ENCODE measurements around the gene DAB2IP.

Gene DAB2IP

DNA sequence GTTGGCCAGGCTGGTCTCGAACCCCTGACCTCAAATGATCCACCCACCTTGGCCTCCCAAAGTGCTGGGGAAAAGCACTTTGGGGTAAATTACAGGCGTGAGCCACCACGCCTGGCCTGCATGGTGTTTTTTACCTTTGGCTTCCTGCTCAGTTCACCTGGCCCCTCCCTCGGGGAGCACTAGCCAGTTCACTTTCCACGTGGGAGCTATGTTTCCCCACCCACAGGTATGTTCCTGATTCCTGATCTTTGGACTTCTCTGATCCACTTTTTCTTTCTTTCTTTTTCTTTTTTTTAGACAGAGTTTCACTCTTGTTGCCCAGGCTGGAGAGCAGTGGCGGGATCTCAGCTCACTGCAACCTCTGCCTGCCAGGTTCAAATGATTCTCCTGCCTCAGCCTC, 15.8 kb downstream of the DAB2IP start:
- DNase-seq, result no peak

DNA sequence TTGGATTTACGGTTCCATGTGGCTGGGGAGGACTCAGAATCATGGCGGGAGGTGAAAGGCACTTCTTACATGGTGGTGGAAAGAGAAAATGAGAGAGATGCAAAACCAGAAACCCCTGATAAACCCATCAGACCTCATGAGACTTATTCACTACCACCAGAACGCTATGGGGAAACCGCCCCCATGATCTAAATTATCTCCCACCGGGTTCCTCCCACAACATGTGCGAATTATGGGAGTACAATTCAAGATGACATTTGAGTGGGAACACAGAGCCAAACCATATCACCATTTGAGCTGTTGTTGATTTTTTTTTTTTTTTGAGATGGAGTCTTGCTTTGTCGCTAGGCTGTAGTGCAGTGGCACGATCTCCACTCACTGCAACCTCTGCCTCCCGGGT, 16.5 kb downstream of the DAB2IP start:
- no peak for DNase-seq

DNA sequence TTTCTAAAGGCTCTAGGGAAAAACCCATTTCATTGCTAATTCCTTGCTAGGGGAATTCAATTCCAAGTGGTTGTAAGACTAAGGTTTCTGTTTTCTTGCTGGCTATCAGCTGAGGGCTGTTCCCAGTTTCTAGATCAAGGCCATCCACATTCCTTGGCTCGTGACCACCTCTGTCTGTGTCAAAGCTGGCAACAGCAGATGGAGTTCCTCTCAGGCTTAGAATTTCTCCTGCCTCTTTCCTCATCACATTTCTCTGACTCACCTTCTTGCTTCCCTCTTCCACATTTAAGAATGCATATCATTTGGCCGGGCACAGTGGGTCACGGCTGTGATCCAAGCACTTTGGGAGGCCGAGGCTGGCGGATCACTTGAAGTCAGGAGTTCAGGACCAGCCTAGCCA, 19.0 kb downstream of the DAB2IP start:
- DNase-seq, result no peak

DNA sequence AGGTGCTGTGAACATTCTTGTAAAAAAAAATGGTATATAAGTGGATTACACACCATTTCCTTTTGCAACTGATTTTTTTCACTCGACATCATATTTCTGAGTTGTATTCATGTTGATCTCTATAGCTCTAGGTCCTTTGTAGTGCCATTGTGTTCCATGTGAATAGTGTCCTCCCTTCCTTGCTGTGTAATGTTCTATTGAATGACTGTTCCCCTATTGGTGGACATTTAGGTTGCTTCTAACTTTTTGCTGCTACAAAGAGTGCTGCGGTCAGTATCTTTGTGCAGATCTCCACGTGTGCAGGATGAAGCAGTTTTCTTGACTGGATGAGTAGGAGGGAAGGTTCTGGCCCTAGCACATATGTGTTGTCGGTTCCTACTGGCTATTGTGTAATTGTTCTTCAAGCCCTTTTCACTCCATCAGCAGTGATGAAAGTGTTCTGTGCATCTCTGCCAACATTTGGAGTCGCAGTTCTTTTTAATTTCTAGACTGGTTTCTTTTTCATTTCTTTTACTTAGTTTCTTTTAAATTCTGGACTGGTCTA, 20.2 kb downstream of the DAB2IP start:
- no peak for DNase-seq

DNA sequence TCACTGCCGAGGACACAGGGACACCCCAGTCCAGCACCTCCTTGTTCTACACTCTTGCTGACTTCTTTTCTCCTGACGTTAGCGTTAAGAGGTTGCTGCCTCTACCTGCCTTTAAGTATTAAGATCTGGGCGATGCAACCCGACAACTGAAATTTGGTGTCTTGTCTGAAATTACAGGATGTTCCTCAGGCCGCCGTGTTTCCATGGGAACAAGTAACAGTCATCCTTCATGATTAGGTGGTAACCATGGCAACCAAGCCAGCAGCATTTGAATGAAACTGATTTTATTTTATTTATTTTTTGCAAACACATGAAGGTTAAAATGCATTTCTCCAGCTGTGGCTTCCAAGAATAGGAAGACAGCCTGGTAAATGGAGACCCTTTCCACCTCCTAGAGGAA, 20.8 kb downstream of the DAB2IP start:
- no peak for DNase-seq

DNA sequence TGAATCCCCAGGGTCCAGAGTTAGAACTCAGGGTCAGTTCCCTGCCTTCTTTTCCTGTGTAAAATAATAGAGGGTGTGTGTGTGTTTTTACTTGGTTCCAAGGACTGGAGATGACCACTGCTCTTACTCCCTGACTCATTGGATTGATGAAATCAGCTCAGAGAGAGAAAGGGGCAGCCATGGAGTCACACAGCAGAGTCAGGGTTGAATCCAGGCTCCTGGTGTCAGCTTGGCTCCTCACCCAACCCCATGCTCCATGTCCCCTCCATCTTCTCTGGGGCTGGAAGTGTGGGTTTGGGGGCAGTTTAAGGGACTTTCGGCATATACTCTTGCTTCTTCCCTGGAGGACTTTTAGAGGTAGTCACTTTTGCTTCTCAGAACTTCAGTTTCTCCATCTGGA, 21.6 kb downstream of the DAB2IP start:
- DNase-seq, result no peak

DNA sequence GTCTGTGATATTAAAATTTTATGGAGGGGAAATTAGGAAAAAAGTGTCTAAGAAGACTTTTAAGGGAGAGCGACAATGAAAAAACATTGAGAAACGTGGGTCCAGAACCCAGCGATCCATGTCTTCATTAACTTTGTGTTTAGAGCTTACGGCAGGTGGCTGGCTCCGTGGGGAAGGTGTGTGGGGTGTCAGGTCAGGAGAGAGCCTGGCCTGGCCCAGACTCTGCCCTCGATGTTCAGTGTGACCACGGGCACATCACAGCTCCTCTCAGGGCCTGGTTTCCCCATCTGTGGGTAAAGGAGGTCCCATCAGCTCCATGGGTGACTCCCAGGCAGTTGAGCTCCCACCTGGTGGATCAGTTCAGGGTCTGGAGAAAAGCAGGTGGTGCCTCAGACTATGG, 22.1 kb downstream of the DAB2IP start:
- no peak for DNase-seq

DNA sequence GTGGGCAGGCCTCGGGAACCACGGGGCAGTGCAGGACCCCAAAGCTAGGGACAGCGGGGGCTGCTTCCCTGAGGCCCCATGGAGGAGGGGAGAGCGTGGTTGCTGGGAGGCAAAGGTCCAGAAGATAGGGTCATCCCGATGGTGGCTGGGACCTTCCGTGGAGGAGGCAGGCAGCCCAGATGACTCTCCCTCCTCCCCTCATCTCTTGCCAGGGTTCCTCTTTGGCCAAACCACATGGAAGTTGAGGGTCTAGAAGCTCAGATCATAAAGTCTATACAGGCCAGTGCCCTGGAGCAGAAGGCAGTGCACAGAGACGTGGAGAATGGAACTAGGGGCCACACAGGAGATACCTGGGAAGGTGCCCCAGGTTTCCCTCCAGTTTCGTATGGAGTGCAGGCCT, 22.6 kb downstream of the DAB2IP start:
- DNase-seq, result no peak

DNA sequence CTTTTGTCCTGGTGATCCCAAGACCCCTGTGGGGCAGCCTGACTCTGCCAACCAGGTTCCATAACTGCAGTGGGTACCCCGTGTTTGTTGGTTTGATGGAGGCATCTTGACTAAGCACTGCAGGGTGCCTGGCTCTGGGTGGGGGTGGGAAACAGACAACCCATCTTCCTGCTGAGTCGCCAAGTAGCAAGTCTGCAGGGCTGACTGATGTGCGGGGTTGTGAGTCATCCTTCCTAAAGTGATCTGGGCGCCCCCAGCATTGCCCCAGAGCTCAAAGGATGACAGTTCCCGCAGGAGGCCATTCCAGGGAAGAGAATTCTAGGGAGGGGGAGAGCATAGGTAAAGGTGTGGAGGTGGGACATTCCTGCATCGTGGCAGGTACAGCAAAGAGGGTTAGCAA, 23.5 kb downstream of the DAB2IP start:
- no peak for DNase-seq

DNA sequence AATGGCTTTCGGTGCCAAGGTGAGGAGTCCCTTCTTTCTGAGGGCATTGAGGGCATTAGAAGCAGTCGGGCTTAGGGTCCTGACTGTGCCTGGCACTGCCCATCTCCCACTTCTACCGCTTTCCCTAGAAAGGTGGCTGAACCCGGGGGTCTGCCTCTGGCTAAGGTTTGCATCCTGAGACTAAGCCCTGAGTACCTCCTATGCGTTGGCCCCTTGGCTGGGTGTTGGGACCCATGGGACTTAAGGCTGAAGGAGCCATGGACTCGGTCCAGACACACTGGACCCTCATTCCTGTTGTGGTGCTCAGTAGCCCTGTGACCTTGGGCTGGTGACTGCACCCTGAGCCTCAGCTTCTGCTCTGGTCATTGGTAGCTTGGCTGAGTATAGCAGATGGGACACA, 23.9 kb downstream of the DAB2IP start:
- DNase-seq, result no peak

DNA sequence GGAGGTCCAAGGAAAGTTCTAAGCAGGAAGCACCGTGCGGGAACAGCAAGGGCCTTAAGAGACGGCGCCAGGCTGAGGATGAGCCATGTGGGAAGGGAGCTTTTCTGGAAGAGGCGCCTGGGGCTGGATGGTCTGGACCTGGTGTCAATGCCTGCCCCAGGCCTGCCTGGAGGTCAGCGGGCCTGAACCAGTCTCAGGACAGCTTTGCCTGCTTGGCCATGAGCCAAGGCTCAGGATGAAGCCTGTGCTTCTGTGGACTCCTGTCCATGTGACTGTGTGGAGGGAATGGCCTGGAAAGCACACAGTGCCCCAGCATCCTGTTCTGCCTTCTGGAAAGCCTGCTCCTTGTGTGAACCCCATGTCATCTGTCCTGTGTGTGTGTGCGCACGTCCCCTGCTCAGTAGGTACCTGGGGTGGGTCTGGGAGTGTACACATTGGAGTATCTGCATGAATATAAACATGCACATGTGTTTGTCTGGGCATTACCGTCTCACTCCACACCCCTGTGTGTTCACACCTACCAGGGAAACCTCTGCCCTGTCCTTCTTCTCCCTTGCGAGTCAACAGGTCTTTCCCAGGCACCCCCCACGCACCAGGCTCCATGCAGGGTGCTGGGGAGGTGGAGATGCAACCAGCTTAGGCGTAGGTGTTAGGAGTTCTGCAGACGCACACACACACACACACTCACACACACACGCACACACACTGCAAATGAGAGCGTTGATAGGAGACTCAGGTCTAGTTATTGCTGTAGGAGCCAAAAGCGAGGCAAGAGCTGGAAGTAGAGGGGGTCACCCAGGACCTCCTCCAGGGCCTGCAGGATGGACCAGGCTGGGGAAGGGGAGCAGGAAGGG, 24.8 kb downstream of the DAB2IP start:
- no peak for DNase-seq

DNA sequence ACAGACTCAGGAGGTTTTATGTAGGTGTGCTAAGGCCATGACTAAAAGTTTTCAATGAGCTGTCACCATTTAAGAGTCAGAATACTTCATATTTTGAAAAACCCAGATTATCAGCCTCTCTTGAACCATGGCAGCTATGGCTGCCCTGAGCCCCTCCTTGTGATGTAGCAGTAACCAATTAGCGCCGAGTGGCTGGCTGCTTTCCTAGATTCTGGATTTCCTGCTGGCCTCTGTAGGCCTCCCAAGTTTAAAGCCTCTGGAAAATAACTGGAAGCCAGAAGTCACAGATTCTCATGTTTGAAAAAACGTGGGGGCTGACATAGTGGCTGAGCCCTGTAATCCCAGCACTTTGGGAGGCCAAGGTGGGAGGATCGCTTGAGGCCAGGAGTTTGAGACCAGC, 25.5 kb downstream of the DAB2IP start:
- DNase-seq, result no peak

DNA sequence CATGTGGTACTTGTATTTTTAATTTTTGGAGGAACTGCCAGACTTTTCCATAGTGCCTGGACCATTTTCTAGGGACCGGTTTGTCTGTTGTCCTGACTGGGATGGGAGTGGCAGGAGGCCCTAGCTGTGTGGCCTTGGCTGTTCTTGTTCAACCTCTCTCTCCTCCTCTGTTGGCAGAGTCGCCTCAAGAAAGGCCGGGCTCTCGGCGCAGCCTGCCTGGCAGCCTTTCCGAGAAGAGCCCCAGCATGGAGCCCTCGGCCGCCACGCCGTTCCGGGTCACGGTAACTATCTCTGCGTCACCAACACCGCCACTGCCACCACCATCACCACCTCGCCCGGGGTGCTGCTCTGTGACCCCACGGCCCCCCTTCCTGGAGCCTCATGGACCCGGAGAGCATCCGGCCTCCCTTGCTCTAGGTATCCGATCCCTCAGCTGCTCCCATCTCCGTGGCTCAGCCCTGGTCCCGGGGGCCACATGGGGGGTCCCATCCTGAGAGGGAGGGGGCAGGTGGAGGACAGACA, 27.1 kb downstream of the DAB2IP start:
- no peak for DNase-seq

DNA sequence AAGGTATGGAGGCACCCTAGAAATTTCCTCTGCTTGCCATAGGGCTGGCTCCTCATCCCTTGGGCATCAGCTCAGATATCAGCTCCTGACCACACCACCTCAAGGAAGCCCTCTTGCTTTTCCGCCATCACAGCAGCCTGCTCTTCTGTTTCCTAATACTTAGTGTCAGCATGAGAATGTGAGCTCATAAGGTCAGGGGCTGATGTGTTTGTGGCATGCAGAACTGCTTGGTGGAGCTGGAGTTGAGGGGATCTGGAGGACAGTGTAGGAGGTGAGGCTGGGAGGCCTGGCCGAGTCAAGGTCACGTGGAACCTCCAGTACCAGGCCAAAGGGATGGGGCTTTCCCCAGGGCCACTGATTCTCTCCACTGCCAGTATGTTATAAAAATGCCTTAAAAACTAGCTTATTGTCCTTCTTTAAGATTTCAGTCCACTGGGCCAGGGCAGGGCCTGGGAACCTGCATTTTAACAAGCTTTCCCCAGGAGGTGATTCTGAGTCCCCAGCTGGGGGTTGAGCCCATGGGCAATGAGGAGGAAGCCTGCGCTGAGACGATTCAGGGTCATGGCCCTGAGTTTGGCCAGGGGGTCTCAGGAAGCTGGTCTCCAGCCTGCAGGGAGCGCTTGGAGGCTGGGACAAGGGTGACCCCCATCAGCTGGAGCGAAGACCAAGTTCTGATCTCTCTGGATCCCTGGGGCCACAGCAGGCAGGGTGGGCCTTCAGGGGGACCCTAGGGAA, 28.6 kb downstream of the DAB2IP start:
- no peak for DNase-seq

DNA sequence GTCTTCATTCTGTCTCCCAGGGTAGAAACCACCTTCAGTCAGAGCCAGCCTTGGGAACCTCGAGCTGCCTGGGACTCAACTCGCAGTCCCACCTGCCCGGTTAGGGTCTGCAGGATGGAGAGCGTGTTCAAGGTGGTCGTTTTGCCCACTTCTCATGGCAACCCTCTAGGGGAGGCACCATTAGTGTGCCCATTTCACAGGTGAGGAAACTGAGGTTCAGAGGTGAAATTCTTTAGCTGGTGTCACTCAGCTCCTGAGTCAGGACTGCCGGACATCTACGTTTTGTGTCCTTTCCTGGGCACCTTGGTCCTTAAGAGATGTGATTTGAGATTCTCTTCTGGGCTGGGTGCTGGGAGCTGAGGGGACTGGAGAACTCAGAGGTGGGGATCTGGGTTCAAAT, 30.0 kb downstream of the DAB2IP start:
- DNase-seq, result no peak

DNA sequence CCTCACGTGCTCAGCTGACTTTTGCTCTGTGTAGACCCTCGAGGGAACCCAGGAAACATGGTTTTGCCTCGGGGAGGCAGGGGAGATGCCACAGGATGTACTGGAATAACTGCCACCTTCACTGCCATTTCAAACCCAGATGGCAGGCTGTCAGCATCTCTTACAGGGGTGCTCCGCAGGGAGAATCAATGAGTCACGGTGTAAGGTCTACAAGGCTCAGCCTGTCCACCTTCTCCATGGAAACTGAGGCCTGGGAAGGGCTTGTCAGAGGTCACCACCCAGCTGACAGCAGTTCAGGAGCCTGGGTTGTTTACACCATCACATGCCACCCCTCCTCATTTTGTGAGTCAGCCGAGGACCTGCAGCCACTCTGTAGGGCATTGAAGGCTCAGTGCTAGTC, 30.8 kb downstream of the DAB2IP start:
- no peak for DNase-seq

DNA sequence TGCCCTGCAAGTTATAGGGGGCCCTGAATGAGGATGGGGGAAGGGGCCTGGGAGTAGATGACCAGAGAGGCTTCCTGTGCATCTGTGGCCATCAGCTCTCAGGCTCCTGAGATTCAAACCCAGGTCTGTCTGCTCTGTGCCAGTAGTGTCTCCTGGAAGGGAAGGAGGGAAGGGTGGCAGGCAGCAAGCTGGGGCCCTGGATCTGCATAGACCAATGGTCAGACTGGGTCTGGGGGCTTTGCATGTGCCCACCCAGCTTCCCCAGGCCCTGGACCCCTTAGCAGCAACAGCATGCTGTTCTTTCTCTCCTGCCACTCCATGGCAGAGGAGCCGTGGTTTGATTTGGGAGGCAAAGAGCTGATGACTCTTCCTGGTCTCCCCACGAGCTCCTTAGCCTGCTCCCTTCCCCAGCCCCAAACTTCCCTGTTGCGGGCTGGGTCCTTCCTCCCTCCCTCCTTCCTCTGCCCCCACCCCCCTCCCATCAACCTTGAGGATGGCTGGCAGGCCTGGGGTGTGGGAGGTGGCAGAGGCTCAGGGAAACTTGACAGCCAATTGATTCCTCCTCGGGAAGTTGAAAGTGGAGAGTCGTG, 31.6 kb downstream of the DAB2IP start:
- no peak for DNase-seq

DNA sequence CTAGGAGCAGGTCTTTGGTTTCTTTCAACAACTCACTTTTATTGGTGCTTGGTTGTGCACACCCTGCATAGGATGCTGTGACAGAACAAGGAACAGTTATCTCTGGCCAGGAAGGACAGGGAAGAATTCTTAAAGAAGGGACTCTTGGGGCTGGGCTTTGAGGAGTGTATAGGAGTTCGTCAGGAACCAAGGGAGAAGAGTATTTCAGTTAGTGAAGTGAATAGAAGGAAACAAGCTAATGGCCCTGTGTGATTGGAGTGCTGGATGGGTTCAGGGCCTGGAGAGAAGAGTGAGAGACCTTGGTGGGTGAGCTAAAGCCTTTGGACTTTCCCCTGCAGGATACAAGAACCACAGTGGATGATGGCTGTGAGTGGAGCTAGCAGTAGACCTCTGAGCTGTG, 32.2 kb downstream of the DAB2IP start:
- no peak for DNase-seq

DNA sequence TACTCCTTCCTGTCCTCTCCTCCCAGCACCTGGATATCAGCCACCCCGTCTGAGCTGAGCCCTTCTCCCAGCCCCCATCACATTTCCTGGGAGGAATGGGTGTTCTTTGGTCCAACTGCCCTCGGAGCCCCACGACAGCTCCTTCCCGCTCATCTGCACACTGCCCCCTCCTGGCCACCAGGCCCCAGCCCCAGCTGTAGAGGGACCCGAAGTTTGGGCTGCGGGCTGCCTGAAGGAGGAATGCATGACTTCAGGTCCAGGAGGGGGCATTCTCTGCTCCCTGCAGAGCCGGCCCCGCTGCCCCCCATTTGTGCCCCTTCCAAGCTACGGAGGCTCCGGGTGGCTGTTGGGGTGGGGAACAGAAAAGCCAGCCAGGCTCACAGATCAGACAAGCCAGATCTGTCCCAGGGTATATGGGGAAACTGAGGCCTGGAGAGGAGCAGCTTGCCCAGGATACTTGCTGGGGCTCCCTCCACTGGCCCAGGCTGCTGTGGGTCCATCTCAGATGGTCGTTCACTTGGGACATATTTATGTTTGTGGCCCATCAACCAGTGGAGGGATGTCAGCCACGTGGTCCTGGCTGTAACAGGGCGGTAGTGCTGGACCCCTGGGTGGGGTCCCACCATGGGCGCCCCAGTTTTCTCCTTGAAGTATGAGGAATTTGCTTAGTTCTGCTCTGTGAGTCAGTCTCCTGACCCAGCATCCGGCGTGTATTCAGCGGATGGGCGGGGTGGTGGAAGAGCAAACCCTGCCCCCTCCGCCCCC, 33.1 kb downstream of the DAB2IP start:
- no peak for DNase-seq

DNA sequence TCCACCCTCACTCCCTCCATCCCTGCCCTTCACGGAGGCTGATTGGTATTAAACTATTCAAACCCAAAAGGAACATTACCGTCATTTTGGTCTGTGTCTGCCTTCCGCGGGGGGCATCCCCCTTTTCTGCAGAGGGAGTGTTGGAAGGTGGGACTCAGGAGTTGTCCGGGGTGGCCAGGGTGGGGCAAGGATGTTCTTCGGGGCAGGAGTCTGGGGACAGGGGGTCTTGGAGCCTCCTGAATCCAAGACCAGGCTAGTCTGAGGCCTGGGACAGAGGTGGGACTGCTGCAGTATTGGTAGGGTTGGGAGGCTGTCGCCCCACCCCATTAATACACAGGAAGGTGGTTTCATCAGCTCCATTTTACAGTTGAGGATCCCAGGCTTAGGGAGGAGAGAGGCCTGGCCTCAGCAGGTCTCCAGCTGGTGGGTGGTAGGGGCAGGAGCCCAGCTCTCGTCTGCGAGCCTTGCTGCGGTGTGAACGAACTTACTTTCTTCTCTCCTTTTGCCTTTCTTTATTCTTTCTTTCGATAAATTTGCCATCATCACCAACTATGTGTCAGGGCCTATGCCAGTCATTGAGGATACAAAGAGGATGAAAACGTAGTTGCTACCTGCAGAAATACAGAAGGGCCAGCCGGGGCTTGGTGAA, 33.8 kb downstream of the DAB2IP start:
- DNase-seq, result no peak

DNA sequence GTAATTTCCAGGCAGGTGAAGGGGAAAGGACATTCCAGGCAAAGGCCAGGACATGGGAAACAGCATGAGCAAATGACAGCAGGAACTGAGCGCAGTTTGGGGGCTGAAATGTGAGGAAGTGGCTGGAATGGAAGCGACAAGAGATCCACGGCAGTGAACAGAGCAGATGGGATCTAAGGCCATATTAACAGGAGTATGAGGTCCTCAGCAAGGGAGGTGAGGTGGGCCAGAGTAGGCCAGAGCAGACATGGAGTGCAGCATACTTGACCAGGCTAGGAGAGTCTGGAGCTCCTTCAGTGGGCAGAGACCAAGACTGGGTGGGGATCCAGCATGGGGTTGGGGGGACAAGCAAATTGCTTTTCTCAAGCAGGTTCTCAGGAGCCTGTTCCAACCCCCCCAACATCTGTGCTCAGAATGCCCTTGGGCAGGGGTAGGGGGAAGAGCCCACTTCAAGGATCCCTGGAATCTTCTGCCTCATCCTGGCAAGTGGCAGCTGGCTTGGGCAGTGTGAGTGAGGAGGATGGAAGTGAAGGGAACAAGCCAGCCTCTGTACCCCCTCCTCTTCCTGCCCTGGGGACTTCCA, 34.5 kb downstream of the DAB2IP start:
- no peak for DNase-seq
